ENCODE measurements around the gene MTAP. TPM values are rescaled to one million over a fixed set of nuclear protein-coding genes. Genes with fewer than 3 reads are reported as not detected.

MTAP gene
- total RNA-seq, 1 experiment from 2014 or later = 326 TPM

DNA sequence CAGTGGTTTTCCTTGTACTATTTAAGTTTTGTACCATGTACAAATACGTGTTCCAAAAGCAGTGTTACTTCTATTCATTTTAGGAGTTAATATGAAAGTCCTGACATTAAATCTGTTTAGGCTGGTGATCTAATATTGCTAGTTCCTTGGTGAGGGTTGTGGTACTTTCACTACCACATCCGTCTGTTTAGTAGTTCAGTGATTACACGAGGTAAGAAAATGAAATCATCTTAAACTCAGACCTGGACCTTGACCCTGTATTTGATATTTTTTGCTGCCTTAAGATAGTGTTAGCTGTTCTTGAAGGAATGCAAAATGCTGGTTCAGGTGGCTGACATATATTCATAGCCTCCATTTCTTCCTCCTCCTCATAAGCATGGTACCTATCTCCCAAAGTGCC, 50.3 kb downstream of the MTAP start:
- no peaks in the 10 kb centered on the region for H3K9me2 ChIP-seq (ENCODE audit: insufficient read depth)
- ChIA-PET POLR2A (no interaction called here), CTCF (no interaction called here), RAD21 (ENCODE audit: low non-redundant PET in 1 of 2, low total read pairs in 2 of 2, uncharacterized antibody in 2 of 2, unreplicated experiment in 2 of 2) (no interaction called here)
- H3K79me2 ChIP-seq (ENCODE audit: insufficient read depth, low read length) = peaks cover 95% of the 10 kb centered on the region
- no peak overlapping the region for H3K27ac ChIP-seq (ENCODE audit: low read depth, low read length)
- intact Hi-C loops (cut with micrococcal nuclease) = no loop called here
- peaks cover 17% of the 10 kb centered on the region for H4K20me1 ChIP-seq (ENCODE audit: insufficient read depth)
- H2AFZ ChIP-seq (ENCODE audit: low read depth, low read length, poor library complexity, severe bottlenecking) = no peak overlapping the region
- H3K4me2 ChIP-seq (ENCODE audit: low read length) = no peak overlapping the region
- H3K4me3 ChIP-seq (replicated peaks in 1 of 2; ENCODE audit: low read depth in 1 of 2, low read length in 2 of 2) = no peak overlapping the region
- no TSS peak for BruUV-seq (replicated peaks)
- H3K27me3 ChIP-seq (ENCODE audit: insufficient read depth, low read length) = no peaks in the 10 kb centered on the region
- TF ChIP-seq ZNF274 (IDR thresholded peaks at IDR 0.05; ENCODE audit: low read depth, low read length) (no peak), ELF1 (IDR thresholded peaks at IDR 0.05; ENCODE audit: borderline replicate concordance, low read depth) (no peak), JUND (IDR thresholded peaks at IDR 0.05) (no peak)
- no peak for ATAC-seq
- DNase-seq (ENCODE audit: low read depth, low spot score) = no peak
- H3K4me1 ChIP-seq (ENCODE audit: control insufficient read depth in 1 of 2, insufficient read depth in 2 of 2, low read length in 2 of 2) = no peaks in the 10 kb centered on the region
- H3K36me3 ChIP-seq (ENCODE audit: control insufficient read depth in 1 of 2, insufficient read depth in 2 of 2, low read length in 2 of 2) = peaks cover 54 to 75% of the 10 kb centered on the region in 2 experiments
- H3K9me3 ChIP-seq (ENCODE audit: control insufficient read depth in 1 of 2, insufficient read depth in 1 of 2, low read depth in 1 of 2, low read length in 2 of 2) = no peaks in the 10 kb centered on the region
- no peak overlapping the region for H3K9ac ChIP-seq (ENCODE audit: low read length)

DNA sequence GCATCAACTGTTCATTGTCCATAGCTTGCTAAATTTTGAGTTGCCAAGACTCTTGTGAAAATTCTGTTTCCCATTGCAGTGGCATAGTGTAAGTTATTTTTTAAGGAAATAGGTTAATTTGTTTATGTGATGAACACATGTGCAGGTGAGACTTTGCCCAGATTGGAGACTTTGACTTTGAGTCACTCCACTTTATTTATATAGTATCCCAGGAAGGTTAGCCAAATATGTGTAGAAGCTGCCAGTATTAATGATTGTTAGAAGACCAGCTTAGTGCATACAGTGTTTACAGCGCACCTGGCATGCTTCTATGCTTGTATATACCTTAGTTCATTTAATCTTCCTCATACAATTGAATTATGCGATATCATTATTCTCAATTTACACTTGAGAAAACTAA, 51.0 kb downstream of the MTAP start:
- H2AFZ ChIP-seq (ENCODE audit: low read depth, low read length, poor library complexity, severe bottlenecking) = no peak overlapping the region
- H3K4me1 ChIP-seq (ENCODE audit: control insufficient read depth in 1 of 2, insufficient read depth in 2 of 2, low read length in 2 of 2) = no peaks in the 10 kb centered on the region
- ATAC-seq = no peak
- peaks cover 57 to 78% of the 10 kb centered on the region in 2 experiments for H3K36me3 ChIP-seq (ENCODE audit: control insufficient read depth in 1 of 2, insufficient read depth in 2 of 2, low read length in 2 of 2)
- DNase-seq (ENCODE audit: low read depth, low spot score) = no peak
- H3K79me2 ChIP-seq (ENCODE audit: insufficient read depth, low read length) = peaks cover 96% of the 10 kb centered on the region
- H3K27ac ChIP-seq (ENCODE audit: low read depth, low read length) = no peak overlapping the region
- H3K4me2 ChIP-seq (ENCODE audit: low read length) = no peak overlapping the region
- H3K9me3 ChIP-seq (ENCODE audit: control insufficient read depth in 1 of 2, insufficient read depth in 1 of 2, low read depth in 1 of 2, low read length in 2 of 2) = no peaks in the 10 kb centered on the region
- ChIA-PET RAD21 (ENCODE audit: low non-redundant PET in 1 of 2, low total read pairs in 2 of 2, uncharacterized antibody in 2 of 2, unreplicated experiment in 2 of 2) (no interaction called here), CTCF (no interaction called here), POLR2A (no interaction called here)
- H4K20me1 ChIP-seq (ENCODE audit: insufficient read depth) = peaks cover 17% of the 10 kb centered on the region
- no TSS peak for BruUV-seq (replicated peaks)
- no peak overlapping the region for H3K4me3 ChIP-seq (replicated peaks in 1 of 2; ENCODE audit: low read depth in 1 of 2, low read length in 2 of 2)
- no peaks in the 10 kb centered on the region for H3K27me3 ChIP-seq (ENCODE audit: insufficient read depth, low read length)
- no peak overlapping the region for H3K9ac ChIP-seq (ENCODE audit: low read length)
- intact Hi-C loops (cut with micrococcal nuclease) = no loop called here
- H3K9me2 ChIP-seq (ENCODE audit: insufficient read depth) = no peaks in the 10 kb centered on the region
- TF ChIP-seq, protein P1, sequence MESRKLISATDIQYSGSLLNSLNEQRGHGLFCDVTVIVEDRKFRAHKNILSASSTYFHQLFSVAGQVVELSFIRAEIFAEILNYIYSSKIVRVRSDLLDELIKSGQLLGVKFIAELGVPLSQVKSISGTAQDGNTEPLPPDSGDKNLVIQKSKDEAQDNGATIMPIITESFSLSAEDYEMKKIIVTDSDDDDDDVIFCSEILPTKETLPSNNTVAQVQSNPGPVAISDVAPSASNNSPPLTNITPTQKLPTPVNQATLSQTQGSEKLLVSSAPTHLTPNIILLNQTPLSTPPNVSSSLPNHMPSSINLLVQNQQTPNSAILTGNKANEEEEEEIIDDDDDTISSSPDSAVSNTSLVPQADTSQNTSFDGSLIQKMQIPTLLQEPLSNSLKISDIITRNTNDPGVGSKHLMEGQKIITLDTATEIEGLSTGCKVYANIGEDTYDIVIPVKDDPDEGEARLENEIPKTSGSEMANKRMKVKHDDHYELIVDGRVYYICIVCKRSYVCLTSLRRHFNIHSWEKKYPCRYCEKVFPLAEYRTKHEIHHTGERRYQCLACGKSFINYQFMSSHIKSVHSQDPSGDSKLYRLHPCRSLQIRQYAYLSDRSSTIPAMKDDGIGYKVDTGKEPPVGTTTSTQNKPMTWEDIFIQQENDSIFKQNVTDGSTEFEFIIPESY (IDR thresholded peaks at IDR 0.05; ENCODE audit: extremely low read depth, insufficient replicate concordance, low read length) = no peak
- TF ChIP-seq, protein P2, sequence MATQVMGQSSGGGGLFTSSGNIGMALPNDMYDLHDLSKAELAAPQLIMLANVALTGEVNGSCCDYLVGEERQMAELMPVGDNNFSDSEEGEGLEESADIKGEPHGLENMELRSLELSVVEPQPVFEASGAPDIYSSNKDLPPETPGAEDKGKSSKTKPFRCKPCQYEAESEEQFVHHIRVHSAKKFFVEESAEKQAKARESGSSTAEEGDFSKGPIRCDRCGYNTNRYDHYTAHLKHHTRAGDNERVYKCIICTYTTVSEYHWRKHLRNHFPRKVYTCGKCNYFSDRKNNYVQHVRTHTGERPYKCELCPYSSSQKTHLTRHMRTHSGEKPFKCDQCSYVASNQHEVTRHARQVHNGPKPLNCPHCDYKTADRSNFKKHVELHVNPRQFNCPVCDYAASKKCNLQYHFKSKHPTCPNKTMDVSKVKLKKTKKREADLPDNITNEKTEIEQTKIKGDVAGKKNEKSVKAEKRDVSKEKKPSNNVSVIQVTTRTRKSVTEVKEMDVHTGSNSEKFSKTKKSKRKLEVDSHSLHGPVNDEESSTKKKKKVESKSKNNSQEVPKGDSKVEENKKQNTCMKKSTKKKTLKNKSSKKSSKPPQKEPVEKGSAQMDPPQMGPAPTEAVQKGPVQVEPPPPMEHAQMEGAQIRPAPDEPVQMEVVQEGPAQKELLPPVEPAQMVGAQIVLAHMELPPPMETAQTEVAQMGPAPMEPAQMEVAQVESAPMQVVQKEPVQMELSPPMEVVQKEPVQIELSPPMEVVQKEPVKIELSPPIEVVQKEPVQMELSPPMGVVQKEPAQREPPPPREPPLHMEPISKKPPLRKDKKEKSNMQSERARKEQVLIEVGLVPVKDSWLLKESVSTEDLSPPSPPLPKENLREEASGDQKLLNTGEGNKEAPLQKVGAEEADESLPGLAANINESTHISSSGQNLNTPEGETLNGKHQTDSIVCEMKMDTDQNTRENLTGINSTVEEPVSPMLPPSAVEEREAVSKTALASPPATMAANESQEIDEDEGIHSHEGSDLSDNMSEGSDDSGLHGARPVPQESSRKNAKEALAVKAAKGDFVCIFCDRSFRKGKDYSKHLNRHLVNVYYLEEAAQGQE (IDR thresholded peaks at IDR 0.05; ENCODE audit: low read depth) = no peak
- TF ChIP-seq YY1 (IDR thresholded peaks at IDR 0.05; ENCODE audit: extremely low read depth, insufficient replicate concordance, low read depth, low read length) = no peak
- TF ChIP-seq POLR2A (IDR thresholded peaks at IDR 0.05; ENCODE audit: borderline replicate concordance, extremely low read depth, insufficient read depth, insufficient read length) = no peak
- TF ChIP-seq ZFX (IDR thresholded peaks at IDR 0.05) = no peak
- no peak for TF ChIP-seq JUND (IDR thresholded peaks at IDR 0.05)
- TF ChIP-seq, protein P3, sequence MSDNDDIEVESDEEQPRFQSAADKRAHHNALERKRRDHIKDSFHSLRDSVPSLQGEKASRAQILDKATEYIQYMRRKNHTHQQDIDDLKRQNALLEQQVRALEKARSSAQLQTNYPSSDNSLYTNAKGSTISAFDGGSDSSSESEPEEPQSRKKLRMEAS (IDR thresholded peaks at IDR 0.05) = no peak
- no peak for TF ChIP-seq EZH2 (IDR thresholded peaks at IDR 0.05)
- TF ChIP-seq SRF (IDR thresholded peaks at IDR 0.05; ENCODE audit: low read depth) = no peak
- no peak for TF ChIP-seq ZNF274 (IDR thresholded peaks at IDR 0.05; ENCODE audit: low read depth, low read length)
- TF ChIP-seq, protein P4, sequence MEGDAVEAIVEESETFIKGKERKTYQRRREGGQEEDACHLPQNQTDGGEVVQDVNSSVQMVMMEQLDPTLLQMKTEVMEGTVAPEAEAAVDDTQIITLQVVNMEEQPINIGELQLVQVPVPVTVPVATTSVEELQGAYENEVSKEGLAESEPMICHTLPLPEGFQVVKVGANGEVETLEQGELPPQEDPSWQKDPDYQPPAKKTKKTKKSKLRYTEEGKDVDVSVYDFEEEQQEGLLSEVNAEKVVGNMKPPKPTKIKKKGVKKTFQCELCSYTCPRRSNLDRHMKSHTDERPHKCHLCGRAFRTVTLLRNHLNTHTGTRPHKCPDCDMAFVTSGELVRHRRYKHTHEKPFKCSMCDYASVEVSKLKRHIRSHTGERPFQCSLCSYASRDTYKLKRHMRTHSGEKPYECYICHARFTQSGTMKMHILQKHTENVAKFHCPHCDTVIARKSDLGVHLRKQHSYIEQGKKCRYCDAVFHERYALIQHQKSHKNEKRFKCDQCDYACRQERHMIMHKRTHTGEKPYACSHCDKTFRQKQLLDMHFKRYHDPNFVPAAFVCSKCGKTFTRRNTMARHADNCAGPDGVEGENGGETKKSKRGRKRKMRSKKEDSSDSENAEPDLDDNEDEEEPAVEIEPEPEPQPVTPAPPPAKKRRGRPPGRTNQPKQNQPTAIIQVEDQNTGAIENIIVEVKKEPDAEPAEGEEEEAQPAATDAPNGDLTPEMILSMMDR (IDR thresholded peaks at IDR 0.05 in 2 of 3, conservative IDR thresholded peaks at IDR 0.05 in 1 of 3; ENCODE audit: borderline replicate concordance in 1 of 3, insufficient read depth in 1 of 3, low read depth in 2 of 3, low read length in 2 of 3) = no peak
- no peak for TF ChIP-seq SIN3A (IDR thresholded peaks at IDR 0.05; ENCODE audit: low read depth)
- no peak for TF ChIP-seq CEBPB (IDR thresholded peaks at IDR 0.05; ENCODE audit: low read depth)

All from HCT116 (cell line).